HepG2 (cell line): ENCODE measurements around the gene SLC13A5. TPM values are rescaled to one million over a fixed set of nuclear protein-coding genes. Genes with fewer than 3 reads are reported as not detected.

Experiments used
- ARNT ChIP-seq: fragments of 450-650 bp; IDR thresholded peaks from 2 replicates; pipeline ENCODE4 v1.6.1; 2017
- GATA4 ChIP-seq: sonication (generic); IDR thresholded peaks from 2 replicates; pipeline ENCODE4 v1.6.1; 2016; ENCODE audit warnings: antibody characterized with exemption, low read depth, borderline replicate concordance
- HMG20B ChIP-seq: conservative IDR thresholded peaks from 2 replicates; pipeline ENCODE4 v1.6.1; 2016; ENCODE audit warnings: missing genetic modification reagents, missing compliant biosample characterization
- KDM6A ChIP-seq: IDR thresholded peaks from 2 replicates; pipeline ENCODE4 v1.6.1; 2016; ENCODE audit warnings: low read depth
- ONECUT2 ChIP-seq: sonication (generic); formaldehyde crosslinking; IDR thresholded peaks from 2 replicates; pipeline ENCODE4 v1.4.0; 2020; ENCODE audit warnings: missing genetic modification reagents
- PRDM10 ChIP-seq: sonication (generic); formaldehyde crosslinking; IDR thresholded peaks from 2 replicates; pipeline ENCODE4 v1.4.0; 2020; ENCODE audit warnings: low read depth, missing genetic modification reagents
- REST ChIP-seq, 2 experiments: IDR thresholded peaks; 2 replicates each; pipeline ENCODE4 v1.6.1; 2011 to 2012; ENCODE audit warnings: low read length in 2 of 2, borderline replicate concordance in 1 of 2, low read depth in 1 of 2, mild to moderate bottlenecking in 1 of 2, moderate library complexity in 1 of 2
- SSRP1 ChIP-seq: IDR thresholded peaks from 2 replicates; pipeline ENCODE4 v1.6.1; 2016; ENCODE audit warnings: control low read depth
- THAP9 ChIP-seq: sonication (generic); formaldehyde crosslinking; IDR thresholded peaks from 2 replicates; pipeline ENCODE4; 2020; ENCODE audit warnings: missing genetic modification reagents, mild to moderate bottlenecking, borderline replicate concordance
- ZKSCAN1 ChIP-seq: fragments of 150-350 bp; IDR thresholded peaks from 2 replicates; pipeline ENCODE4 v1.6.1; 2014; ENCODE audit warnings: low read length
- ZNF282 ChIP-seq: fragments of 450-650 bp; IDR thresholded peaks from 2 replicates; pipeline ENCODE4 v1.6.1; 2018; ENCODE audit not compliant: partially characterized antibody
- ZNF44 ChIP-seq: sonication (generic); formaldehyde crosslinking; IDR thresholded peaks from 2 replicates; pipeline ENCODE4 v1.5.1; 2020; ENCODE audit warnings: mild to moderate bottlenecking, missing genetic modification reagents
- ZNF746 ChIP-seq: sonication (generic); formaldehyde crosslinking; IDR thresholded peaks from 2 replicates; pipeline ENCODE4 v1.8.0; 2022; ENCODE audit warnings: mild to moderate bottlenecking, missing genetic modification reagents
- ZSCAN29 ChIP-seq: sonication (generic); formaldehyde crosslinking; conservative IDR thresholded peaks from 2 replicates; pipeline ENCODE4 v1.4.0; 2020; ENCODE audit warnings: mild to moderate bottlenecking, missing genetic modification reagents
- ZSCAN30 ChIP-seq: sonication (generic); formaldehyde crosslinking; IDR thresholded peaks from 2 replicates; pipeline ENCODE4 v1.5.0; 2020; ENCODE audit warnings: mild to moderate bottlenecking, missing genetic modification reagents
- polyA plus RNA-seq, 8 experiments: library from polyadenylated mRNA; depleted of rRNA in 3 of 8; stranded (reverse) in 7 of 8; unstranded in 1 of 8; fragments of >200 nt; fragmentation: Illumina TruSeq in 4 of 8; extraction: Trizol in 4 of 8; gene quantifications; 2 replicates each; pipeline versions ENCODE4 v1.2.1 to v1.2.3, GENCODE V29; 2011 to 2016; ENCODE audit warnings: low read depth in 4 of 8, missing spikeins in 1 of 8, mixed read lengths in 1 of 8; ENCODE audit not compliant: insufficient read depth in 1 of 8
- total RNA-seq, 5 experiments: library from RNA; depleted of rRNA; stranded (reverse); fragments of >200 nt; fragmentation: Illumina TruSeq; extraction: Trizol; gene quantifications; 2 replicates each; pipeline ENCODE4 v1.2.3, GENCODE V29; 2016; ENCODE audit warnings: low read depth in 1 of 5
- TF ChIP-seq, protein P1 (sequence below): fragments of 450-650 bp; IDR thresholded peaks from 2 replicates; pipeline ENCODE4 v1.6.1; 2017

Gene SLC13A5
- total and polyA plus RNA-seq, 2 of the 13 experiments (the other 11 are each of a cell fraction or from before 2014, with no cell fraction given) = 42.8 to 310 TPM

- TF ChIP-seq, protein P1, sequence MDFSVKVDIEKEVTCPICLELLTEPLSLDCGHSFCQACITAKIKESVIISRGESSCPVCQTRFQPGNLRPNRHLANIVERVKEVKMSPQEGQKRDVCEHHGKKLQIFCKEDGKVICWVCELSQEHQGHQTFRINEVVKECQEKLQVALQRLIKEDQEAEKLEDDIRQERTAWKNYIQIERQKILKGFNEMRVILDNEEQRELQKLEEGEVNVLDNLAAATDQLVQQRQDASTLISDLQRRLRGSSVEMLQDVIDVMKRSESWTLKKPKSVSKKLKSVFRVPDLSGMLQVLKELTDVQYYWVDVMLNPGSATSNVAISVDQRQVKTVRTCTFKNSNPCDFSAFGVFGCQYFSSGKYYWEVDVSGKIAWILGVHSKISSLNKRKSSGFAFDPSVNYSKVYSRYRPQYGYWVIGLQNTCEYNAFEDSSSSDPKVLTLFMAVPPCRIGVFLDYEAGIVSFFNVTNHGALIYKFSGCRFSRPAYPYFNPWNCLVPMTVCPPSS = no peak
- TF ChIP-seq PRDM10 (CRISPR knock-in tag) (peak; percentile 57; the same call in 1 of the 2 replicates), ZNF44 (CRISPR knock-in tag) (no peak), THAP9 (CRISPR knock-in tag) (peak; percentile 11; the same call in 1 of the 2 replicates), ARNT (no peak), REST (IDR thresholded peaks at IDR 0.05; ENCODE audit: borderline replicate concordance in 1 of 2, low read depth in 1 of 2, low read length in 2 of 2) (peak in 1 of 2 experiments; percentile 2; a peak in 1 of 4 replicates), ZNF282 (no peak), ZSCAN30 (CRISPR knock-in tag) (0 out of 2 replicates have a peak, but pooled peaks have one; percentile 6), ZNF746 (peak; percentile 66; the same call in 1 of the 2 replicates), SSRP1 (CRISPR knock-in tag) (0 out of 2 replicates have a peak, but pooled peaks have one; percentile 2), GATA4 (no peak), KDM6A (CRISPR knock-in tag) (no peak), ONECUT2 (no peak), ZSCAN29 (CRISPR knock-in tag) (no peak), HMG20B (CRISPR knock-in tag) (no peak), ZKSCAN1 (no peak)
Observed at GRCh38 chr17:6641247-6641863, 71.8 kb downstream of the SLC13A5 start (continued).
